Sigmoid colon (tissue), 7 donors: ENCODE data around the gene LSM2. TPM values are rescaled to one million over a fixed set of nuclear protein-coding genes. Genes with fewer than 3 reads are reported as not detected.
A peak's percentile ranks its signal among the peaks of the same experiment; 100 is the strongest.

ENCODE experiments used
- DNase-seq: peaks from one replicate; pipeline ENCODE4 v3.0.0-alpha.2; 2019
- H3K27ac ChIP-seq, 4 donors: fragments of 200-600 bp; sonication (generic); one replicate each; pipeline ENCODE4 v1.5.1; 2016 to 2019; ENCODE audit warnings: mild to moderate bottlenecking in 1 of 4
- H3K27me3 ChIP-seq, 3 donors: fragments of 200-600 bp; sonication (generic); one replicate each; pipeline ENCODE4 v1.5.1; 2019; ENCODE audit warnings: mild to moderate bottlenecking in 1 of 3
- H3K36me3 ChIP-seq, 4 donors: fragments of 200-600 bp; sonication (generic); one replicate each; pipeline ENCODE4 v1.5.1; 2016 to 2019
- H3K4me1 ChIP-seq, 4 donors: fragments of 200-600 bp; sonication (generic); one replicate each; pipeline ENCODE4 v1.5.1; 2017 to 2019
- H3K4me3 ChIP-seq, 4 donors: fragments of 200-600 bp; sonication (generic); one replicate each; pipeline ENCODE4 v1.5.1; 2017 to 2019; ENCODE audit warnings: mild to moderate bottlenecking in 2 of 4, moderate library complexity in 1 of 4
- H3K9me3 ChIP-seq, 4 donors: fragments of 200-600 bp in 3 of 4; sonication (generic) in 3 of 4; one replicate each; pipeline versions ENCODE4 v1.5.1 to v1.6.1; 2013 to 2019
- EP300 ChIP-seq, 4 donors: sonication (generic); formaldehyde crosslinking; IDR thresholded peaks; one replicate each; pipeline ENCODE4 v1.6.1; 2017; ENCODE audit warnings: antibody characterized with exemption in 4 of 4
- POLR2A ChIP-seq, 2 donors: fragments of 450-650 bp; IDR thresholded peaks; one replicate each; pipeline ENCODE4 v1.6.1; 2016; ENCODE audit warnings: antibody characterized with exemption in 2 of 2, mild to moderate bottlenecking in 2 of 2, moderate library complexity in 2 of 2
- POLR2AphosphoS5 ChIP-seq, 4 donors: sonication (generic); formaldehyde crosslinking; IDR thresholded peaks; one replicate each; pipeline ENCODE4 v1.6.1; 2017; ENCODE audit warnings: antibody characterized with exemption in 4 of 4
- WGBS, 2 donors: extraction: QIAGEN DNeasy Blood & Tissue Kit; methylation state at CpG; one replicate each; pipeline ENCODE4 v1.1.7; 2013; 5-methylcytosine and 5-hydroxymethylcytosine counted together
- intact Hi-C: fragments of 100-400 bp; cut with DNase I; formaldehyde crosslinking; loops from one replicate; pipeline ENCODE4 v1.15.1; 2023
- polyA plus RNA-seq, 3 donors: library from polyadenylated mRNA; stranded (reverse); fragments of 200-250 nt; gene quantifications; one replicate each; pipeline ENCODE4 v1.2.3, GENCODE V29; 2013
- total RNA-seq, 4 donors: library from RNA; depleted of rRNA; stranded (reverse); fragments of >200 nt; gene quantifications; one replicate each; pipeline ENCODE4 v1.1.0, GENCODE V29; 2016
- TF ChIP-seq, protein P1 (sequence below), 4 experiments: fragments of 450-650 bp in 3 of 4; fragments of 200-600 bp in 1 of 4; IDR thresholded peaks; one replicate each; pipeline ENCODE4 v1.5.1; 2016 to 2019; ENCODE audit warnings: antibody characterized with exemption in 4 of 4, mild to moderate bottlenecking in 3 of 4, moderate library complexity in 2 of 4
- donor health status: healthy with polysubstance abuse.
- donor health status: Bipolar disorder and iron deficiency.
- donor health status: healthy.

LSM2 gene
- total and polyA plus RNA-seq, 7 donors, result 28.4 to 94.7 (median 49.9) TPM

DNA sequence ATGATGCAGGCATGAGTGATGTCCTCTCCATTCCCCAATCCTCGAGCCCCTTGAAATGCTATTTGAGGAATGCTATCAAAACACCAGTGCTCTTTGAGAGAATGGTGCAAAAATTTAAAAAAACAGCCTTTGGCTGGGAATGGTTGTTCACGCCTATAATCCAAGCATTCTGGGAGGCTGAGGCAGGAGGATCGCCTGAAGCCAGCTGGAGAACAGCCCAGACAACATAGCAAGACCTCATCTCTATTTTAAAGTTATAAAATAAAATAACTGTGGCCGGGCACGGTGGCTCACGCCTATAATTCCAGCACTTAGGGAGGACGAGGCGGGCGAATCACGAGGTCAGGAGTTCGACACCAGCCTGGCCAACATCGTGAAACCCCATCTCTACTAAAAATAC lies 7.0 kb downstream of the LSM2 start:
- intact Hi-C loops, result no loop called here
- no peak for DNase-seq
- Histone ChIP-seq H3K27ac (no peak overlapping the region), H3K9me3 (no peaks in the 10 kb centered on the region), H3K27me3 (no peaks in the 10 kb centered on the region), H3K4me1 (peaks cover 0 to 13% (median 7%) of the 10 kb centered on the region in 4 donors), H3K36me3 (peaks cover 0 to 29% (median 0%) of the 10 kb centered on the region in 4 donors), H3K4me3 (no peak overlapping the region)
- 83 to 88% methylated on average over 12 of the region's 12 CpGs for WGBS, 2 donors
- TF ChIP-seq, protein P1, sequence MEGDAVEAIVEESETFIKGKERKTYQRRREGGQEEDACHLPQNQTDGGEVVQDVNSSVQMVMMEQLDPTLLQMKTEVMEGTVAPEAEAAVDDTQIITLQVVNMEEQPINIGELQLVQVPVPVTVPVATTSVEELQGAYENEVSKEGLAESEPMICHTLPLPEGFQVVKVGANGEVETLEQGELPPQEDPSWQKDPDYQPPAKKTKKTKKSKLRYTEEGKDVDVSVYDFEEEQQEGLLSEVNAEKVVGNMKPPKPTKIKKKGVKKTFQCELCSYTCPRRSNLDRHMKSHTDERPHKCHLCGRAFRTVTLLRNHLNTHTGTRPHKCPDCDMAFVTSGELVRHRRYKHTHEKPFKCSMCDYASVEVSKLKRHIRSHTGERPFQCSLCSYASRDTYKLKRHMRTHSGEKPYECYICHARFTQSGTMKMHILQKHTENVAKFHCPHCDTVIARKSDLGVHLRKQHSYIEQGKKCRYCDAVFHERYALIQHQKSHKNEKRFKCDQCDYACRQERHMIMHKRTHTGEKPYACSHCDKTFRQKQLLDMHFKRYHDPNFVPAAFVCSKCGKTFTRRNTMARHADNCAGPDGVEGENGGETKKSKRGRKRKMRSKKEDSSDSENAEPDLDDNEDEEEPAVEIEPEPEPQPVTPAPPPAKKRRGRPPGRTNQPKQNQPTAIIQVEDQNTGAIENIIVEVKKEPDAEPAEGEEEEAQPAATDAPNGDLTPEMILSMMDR (IDR thresholded peaks at IDR 0.05), result no peak
- TF ChIP-seq POLR2A (IDR thresholded peaks at IDR 0.05) (no peak), POLR2AphosphoS5 (IDR thresholded peaks at IDR 0.05) (no peak), EP300 (IDR thresholded peaks at IDR 0.05) (no peak)

DNA sequence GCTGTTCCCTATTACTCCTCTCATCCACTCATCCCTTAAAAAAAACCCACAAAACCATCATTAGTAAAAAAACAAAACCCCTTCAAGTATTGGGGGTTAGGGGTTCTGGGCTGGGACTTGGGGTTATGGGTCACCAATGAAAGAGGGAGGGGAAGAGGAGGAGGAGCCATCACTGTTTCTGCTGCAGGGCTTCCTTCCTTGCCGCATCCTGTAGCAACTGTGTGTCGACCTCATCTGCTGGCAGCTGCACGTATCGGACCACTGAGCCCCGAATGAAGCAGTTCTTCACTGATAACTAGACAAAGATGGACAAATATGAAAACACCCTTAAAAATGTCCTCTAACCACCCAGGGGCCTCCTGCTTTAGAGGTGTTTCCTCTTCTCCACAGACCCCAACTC lies 9.2 kb downstream of the LSM2 start:
- peaks cover 0 to 26% (median 0%) of the 10 kb centered on the region in 4 donors for H3K36me3 ChIP-seq
- intact Hi-C loops, result no loop called here
- no peak for DNase-seq
- peak overlapping the region in 1 of 4 donors; percentile 94 for H3K27ac ChIP-seq
- WGBS, 2 donors, result 37 to 70% methylated on average over 5 of the region's 5 CpGs
- no peaks in the 10 kb centered on the region for H3K27me3 ChIP-seq
- no peaks in the 10 kb centered on the region for H3K9me3 ChIP-seq
- H3K4me3 ChIP-seq, result no peak overlapping the region
- H3K4me1 ChIP-seq, result peaks cover 0 to 22% (median 17%) of the 10 kb centered on the region in 4 donors
- TF ChIP-seq, protein P1 (IDR thresholded peaks at IDR 0.05), result no peak
- TF ChIP-seq EP300 (IDR thresholded peaks at IDR 0.05) (no peak), POLR2AphosphoS5 (IDR thresholded peaks at IDR 0.05) (no peak), POLR2A (IDR thresholded peaks at IDR 0.05) (no peak)

DNA sequence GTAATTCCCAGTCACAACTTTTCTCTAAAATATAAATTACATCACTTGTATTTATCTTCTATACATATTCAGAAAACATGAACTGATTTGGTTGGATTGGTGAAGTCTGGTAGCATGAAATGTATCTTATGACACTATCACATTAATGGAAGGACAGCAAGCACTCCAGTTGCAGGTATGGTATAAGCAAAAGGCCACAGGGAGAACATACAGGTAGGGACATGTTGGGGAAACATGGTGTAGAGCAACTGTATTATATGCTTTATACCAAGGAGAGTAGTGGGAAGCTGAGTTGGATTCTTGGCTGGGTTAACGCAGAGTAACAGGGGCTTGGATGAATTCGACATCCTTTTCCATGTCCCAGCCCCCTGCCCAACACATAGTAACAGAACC lies 9.8 kb downstream of the LSM2 start:
- intact Hi-C loops, result loop anchor here (1.0 kb wide), 1 partner anchor 33 kb away; no protein-coding TSS in a partner anchor
- TF ChIP-seq EP300 (IDR thresholded peaks at IDR 0.05), result no peak
- TF ChIP-seq POLR2A (IDR thresholded peaks at IDR 0.05), result no peak
- TF ChIP-seq, protein P1 (IDR thresholded peaks at IDR 0.05), result no peak
- no peak for TF ChIP-seq POLR2AphosphoS5 (IDR thresholded peaks at IDR 0.05)
- Histone ChIP-seq H3K4me1 (peaks cover 0 to 22% (median 17%) of the 10 kb centered on the region in 4 donors), H3K9me3 (no peaks in the 10 kb centered on the region), H3K27me3 (no peaks in the 10 kb centered on the region), H3K36me3 (peaks cover 0 to 26% (median 0%) of the 10 kb centered on the region in 4 donors), H3K4me3 (no peak overlapping the region), H3K27ac (peak overlapping the region; percentile 90 to 94 (median 91))
- WGBS, 2 donors, result 88 to 92% methylated on average over 2 of the region's 2 CpGs
- DNase-seq, result no peak

DNA sequence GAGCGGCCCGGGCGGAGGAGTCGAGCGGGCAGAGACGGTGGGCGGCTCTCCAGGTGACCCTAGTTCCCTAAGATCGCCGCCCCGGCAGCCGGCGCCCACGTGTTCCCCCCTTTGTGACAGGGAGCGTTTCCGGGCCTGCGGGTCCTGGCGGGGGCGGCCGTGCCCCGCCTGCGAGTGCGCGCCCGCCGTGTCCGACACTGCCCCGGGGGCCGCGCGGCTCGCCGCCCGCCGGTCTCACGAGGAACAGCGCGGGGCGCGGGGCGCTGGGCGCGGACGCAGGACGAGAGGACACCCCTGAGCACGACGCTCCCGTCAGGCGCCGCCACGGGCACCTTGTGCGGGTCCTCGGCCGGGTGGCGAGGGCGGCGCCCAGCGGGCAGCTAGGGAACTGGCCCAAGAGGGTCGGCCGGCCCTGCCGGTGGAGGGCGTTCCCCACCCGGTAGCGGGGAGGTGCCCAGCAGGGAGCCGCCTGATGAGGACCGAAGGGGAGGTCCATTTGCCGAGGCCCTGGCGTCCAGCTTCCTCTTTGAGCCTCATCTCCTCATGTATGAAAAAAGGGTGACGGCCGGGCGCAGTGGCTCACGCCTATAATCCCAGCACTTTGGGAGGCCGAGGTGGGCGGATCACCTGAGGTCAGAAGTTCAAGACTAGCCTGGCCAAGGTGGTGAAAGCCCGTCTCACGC lies 11.0 kb downstream of the LSM2 start, which contains the start of gene VARS1:
TSS of gene VARS1 (minus strand) at position 137 of the 683 bp plus-strand sequence. CDS start 535 bp downstream, outside the sequence.
- DNase-seq, result peak; percentile 96
- intact Hi-C loops, result loop anchor here (1.0 to 2.0 kb wide), 2 partner anchors 35 to 55 kb away; partner anchors contain the start of gene MSH5
- no peaks in the 10 kb centered on the region for H3K9me3 ChIP-seq
- H3K36me3 ChIP-seq, result peaks cover 0 to 28% (median 2%) of the 10 kb centered on the region in 4 donors
- H3K4me1 ChIP-seq, result peaks cover 0 to 22% (median 17%) of the 10 kb centered on the region in 4 donors
- TF ChIP-seq POLR2AphosphoS5 (IDR thresholded peaks at IDR 0.05) (peak; percentile 36 to 78 (median 62)), EP300 (IDR thresholded peaks at IDR 0.05) (peak in 1 of 4 donors; percentile 3), POLR2A (IDR thresholded peaks at IDR 0.05) (peak in 1 of 2 donors; percentile 35)
- TF ChIP-seq, protein P1 (IDR thresholded peaks at IDR 0.05), result peak; percentile 52 to 72 (median 72)
- 0 to 1% methylated on average over 75 of the region's 75 CpGs for WGBS, 2 donors
- peak within 1 kb of the TSS; percentile 90 to 94 (median 91) for H3K27ac ChIP-seq
- peak within 1 kb of the TSS; percentile 80 to 97 (median 90) for H3K4me3 ChIP-seq
- no peaks in the 10 kb centered on the region for H3K27me3 ChIP-seq
